Epithelial cell of esophagus (primary cell): ENCODE data around the gene KRTAP25-1.
A peak's percentile ranks its signal among the peaks of the same experiment; 100 is the strongest.

Source experiments
- DNase-seq: peaks from one replicate; pipeline ENCODE4 v3.0.0; 2010; ENCODE audit warnings: low read depth
- H3K4me3 ChIP-seq: 2 replicates; pipeline ENCODE4 v1.5.1; 2011; ENCODE audit warnings: mild to moderate bottlenecking, low read length, control low read depth
- CTCF ChIP-seq: IDR thresholded peaks from 2 replicates; pipeline ENCODE4 v1.5.1; 2011; ENCODE audit warnings: low read depth, mild to moderate bottlenecking, low read length, control low read depth, inconsistent platforms; ENCODE audit not compliant: insufficient read depth; ENCODE audit errors: missing control alignments

Gene KRTAP25-1

GRCh38 chr21:30289215-30289614 is at the start of gene KRTAP25-1:
Gene KRTAP25-1, minus strand, starts transcription at chr21:30289514. Its CDS starts 24 bp downstream, at chr21:30289490.
- H3K4me3 ChIP-seq, result no peak within 1 kb of the TSS
- DNase-seq, result no peak
- TF ChIP-seq CTCF, result no peak

GRCh38 chr21:30338717-30339116 is 49.4 kb upstream of the KRTAP25-1 start:
- no peak overlapping the region for H3K4me3 ChIP-seq
- no peak for DNase-seq
- TF ChIP-seq CTCF, result no peak

GRCh38 chr21:30337772-30338171 is 48.5 kb upstream of the KRTAP25-1 start:
- peak; percentile 45 for DNase-seq
- H3K4me3 ChIP-seq, result no peak overlapping the region
- TF ChIP-seq CTCF, result no peak

GRCh38 chr21:30337276-30337744 is 48.0 kb upstream of the KRTAP25-1 start, which contains the start of gene KRTAP27-1:
Gene KRTAP27-1, minus strand, starts transcription at chr21:30337694. Its CDS starts 26 bp downstream, at chr21:30337668.
- no peak within 1 kb of the TSS for H3K4me3 ChIP-seq
- DNase-seq, result no peak
- TF ChIP-seq CTCF, result no peak

GRCh38 chr21:30336596-30336995 is 47.3 kb upstream of the KRTAP25-1 start:
- TF ChIP-seq CTCF, result no peak
- no peak overlapping the region for H3K4me3 ChIP-seq
- DNase-seq, result no peak

- TF ChIP-seq CTCF, result no peak
- DNase-seq, result no peak
- H3K4me3 ChIP-seq, result no peak overlapping the region
Measured at GRCh38 chr21:30333736-30334135, 44.4 kb upstream of the KRTAP25-1 start.

- DNase-seq, result no peak
- no peak for TF ChIP-seq CTCF
- H3K4me3 ChIP-seq, result no peak overlapping the region
Measured at GRCh38 chr21:30332681-30333080, 43.4 kb upstream of the KRTAP25-1 start.
